WTC11 (cell line): ENCODE measurements around the gene PPP1R36.
"Not testable (repeated sequence)": the region's sequence is repeated elsewhere in the genome, so short reads cannot be mapped to it uniquely, and the experiment has no call there.

ENCODE experiments used
- ATF3 ChIP-seq: sonication (generic); formaldehyde crosslinking; conservative IDR thresholded peaks from 2 replicates; pipeline ENCODE4 v1.8.1; 2022; ENCODE audit warnings: mild to moderate bottlenecking, missing genetic modification reagents
- CTCF ChIP-seq: fragments of 200-600 bp; IDR thresholded peaks from 2 replicates; pipeline ENCODE4 v1.8.0; 2022; ENCODE audit warnings: antibody characterized with exemption
- E2F5 ChIP-seq: sonication (generic); formaldehyde crosslinking; IDR thresholded peaks from 2 replicates; pipeline ENCODE4 v1.8.1; 2022; ENCODE audit warnings: mild to moderate bottlenecking, moderate library complexity, missing genetic modification reagents
- KAT7 ChIP-seq: sonication (generic); formaldehyde crosslinking; IDR thresholded peaks from 2 replicates; pipeline ENCODE4 v1.8.1; 2023; ENCODE audit warnings: missing genetic modification reagents, mild to moderate bottlenecking, borderline replicate concordance
- MLX ChIP-seq: sonication (generic); formaldehyde crosslinking; IDR thresholded peaks from 2 replicates; pipeline ENCODE4 v1.8.1; 2023; ENCODE audit warnings: mild to moderate bottlenecking, missing genetic modification reagents, moderate library complexity
- PRDM15 ChIP-seq: sonication (generic); formaldehyde crosslinking; IDR thresholded peaks from 2 replicates; pipeline ENCODE4 v1.8.0; 2022; ENCODE audit warnings: missing genetic modification reagents
- SMAD3 ChIP-seq: sonication (generic); formaldehyde crosslinking; IDR thresholded peaks from 2 replicates; pipeline ENCODE4 v1.8.0; 2022; ENCODE audit warnings: missing genetic modification reagents, mild to moderate bottlenecking, borderline replicate concordance
- SMAD4 ChIP-seq: sonication (generic); formaldehyde crosslinking; IDR thresholded peaks from 2 replicates; pipeline ENCODE4 v1.8.0; 2022; ENCODE audit warnings: mild to moderate bottlenecking, missing genetic modification reagents
- SP1 ChIP-seq: sonication (generic); formaldehyde crosslinking; conservative IDR thresholded peaks from 2 replicates; pipeline ENCODE4 v1.8.1; 2022; ENCODE audit warnings: missing genetic modification reagents
- TEAD4 ChIP-seq: sonication (generic); formaldehyde crosslinking; IDR thresholded peaks from 2 replicates; pipeline ENCODE4 v1.8.0; 2022; ENCODE audit warnings: mild to moderate bottlenecking, missing genetic modification reagents
- USF1 ChIP-seq: sonication (generic); formaldehyde crosslinking; IDR thresholded peaks from 2 replicates; pipeline ENCODE4 v1.8.0; 2022; ENCODE audit warnings: mild to moderate bottlenecking, missing genetic modification reagents

- TF ChIP-seq SMAD4 (CRISPR knock-in tag); CTCF; E2F5 (CRISPR knock-in tag); SMAD3 (CRISPR knock-in tag); SP1; USF1 (CRISPR knock-in tag); MLX (CRISPR knock-in tag); TEAD4 (CRISPR knock-in tag); ATF3; KAT7 (CRISPR knock-in tag); PRDM15 (CRISPR knock-in tag): not testable (repeated sequence)
These were observed 68.2 kb downstream of the PPP1R36 start for GRCh38 chr14:64617872-64618408.
